SK-N-SH treated with all-trans-retinoic acid at 6 μM for 48 hours (cell line): ENCODE results near the gene EIF5.

Source experiments
- PPARA ChIP-seq: fragments of 250-450 bp; sonication (Bioruptor Pico); IDR thresholded peaks from 2 replicates; pipeline ENCODE4 v1.5.0; 2020; ENCODE audit warnings: mild to moderate bottlenecking, borderline replicate concordance
- ZFP30 ChIP-seq: fragments of 450-650 bp; formaldehyde crosslinking; IDR thresholded peaks from 2 replicates; pipeline ENCODE4 v1.5.0; 2022; ENCODE audit warnings: mild to moderate bottlenecking, moderate library complexity
- ZNF70 ChIP-seq: fragments of 450-650 bp; formaldehyde crosslinking; IDR thresholded peaks from 2 replicates; pipeline ENCODE4 v1.5.0; 2020; ENCODE audit warnings: mild to moderate bottlenecking, moderate library complexity

GRCh38 chr14:103290494-103290893, 43.5 kb upstream of the EIF5 start:
- TF ChIP-seq ZFP30 (CRISPR knock-in tag) (no peak), ZNF70 (CRISPR knock-in tag) (no peak), PPARA (CRISPR knock-in tag) (no peak)
